Upper lobe of left lung (tissue), 6 donors: ENCODE measurements around the gene GPER1. TPM values are rescaled to one million over a fixed set of nuclear protein-coding genes. Genes with fewer than 3 reads are reported as not detected.

ENCODE experiments used
- ATAC-seq, 2 donors: fragments of 200-7000 bp; cut with Tn5 transposase; one replicate each; pipeline ENCODE4 v1.9.1; 2022; ENCODE audit warnings: mild to moderate bottlenecking in 2 of 2, moderate library complexity in 2 of 2; ENCODE audit not compliant: low FRiP score in 2 of 2
- DNase-seq, 2 donors: peaks; one replicate each; pipeline ENCODE4 v3.0.0-alpha.2; 2019 to 2020
- H3K27ac ChIP-seq, 4 donors: fragments of 200-600 bp; sonication (generic); one replicate each; pipeline ENCODE4 v1.5.1; 2016 to 2019
- H3K27me3 ChIP-seq, 4 donors: fragments of 200-600 bp; sonication (generic); one replicate each; pipeline ENCODE4 v1.5.1; 2017 to 2019
- H3K36me3 ChIP-seq, 4 donors: fragments of 200-600 bp; sonication (generic); one replicate each; pipeline ENCODE4 v1.5.1; 2016 to 2019
- H3K4me1 ChIP-seq, 4 donors: fragments of 200-600 bp; sonication (generic); one replicate each; pipeline ENCODE4 v1.5.1; 2018 to 2019
- H3K4me3 ChIP-seq, 4 donors: fragments of 200-600 bp; sonication (generic); one replicate each; pipeline ENCODE4 v1.5.1; 2017 to 2019; ENCODE audit warnings: mild to moderate bottlenecking in 2 of 4, moderate library complexity in 1 of 4
- H3K9me3 ChIP-seq, 4 donors: fragments of 200-600 bp; sonication (generic); one replicate each; pipeline ENCODE4 v1.5.1; 2018 to 2019
- CTCF ChIP-seq, 6 experiments: fragments of 450-650 bp in 4 of 6; fragments of 200-600 bp in 2 of 6; sonication (generic) in 2 of 6; IDR thresholded peaks; one replicate each; pipeline ENCODE4 v1.5.1; 2016 to 2019; ENCODE audit warnings: antibody characterized with exemption in 6 of 6
- EP300 ChIP-seq, 4 donors: sonication (generic); formaldehyde crosslinking; IDR thresholded peaks; one replicate each; pipeline ENCODE4 v1.5.1; 2017; ENCODE audit warnings: antibody characterized with exemption in 4 of 4, control low read depth in 2 of 4
- POLR2A ChIP-seq, 4 donors: fragments of 450-650 bp; IDR thresholded peaks; one replicate each; pipeline ENCODE4 v1.5.1; 2016 to 2017; ENCODE audit warnings: antibody characterized with exemption in 4 of 4, mild to moderate bottlenecking in 2 of 4
- POLR2AphosphoS5 ChIP-seq, 2 donors: sonication (generic); formaldehyde crosslinking; IDR thresholded peaks; one replicate each; pipeline ENCODE4 v1.5.1; 2017; ENCODE audit warnings: antibody characterized with exemption in 2 of 2
- WGBS, 2 donors: methylation state at CpG; one replicate each; pipeline ENCODE4 v1.1.5; 2017 to 2018; 5-methylcytosine and 5-hydroxymethylcytosine counted together
- total RNA-seq, 6 donors: library from RNA; depleted of rRNA in 4 of 6; stranded (reverse); fragments of >200 nt in 4 of 6; gene quantifications; one replicate each; pipeline versions ENCODE4 v1.1.0 to v1.2.1, GENCODE V29; 2016 to 2021
- donor health status: DM: no; HTN: no; CAD: no; lungs with moderate emphysema.
- donor health status: DM: no; HTN: yes; CAD: no; lungs with severe emphysema.

GPER1 gene
- total RNA-seq, 6 donors from 2014 or later, result 6.5 to 24.7 (median 8.5) TPM

- H3K4me3 ChIP-seq, result no peak overlapping the region
- TF ChIP-seq POLR2A (IDR thresholded peaks at IDR 0.05), result no peak
- no peak for TF ChIP-seq POLR2AphosphoS5 (IDR thresholded peaks at IDR 0.05)
- TF ChIP-seq CTCF (IDR thresholded peaks at IDR 0.05), result no peak
- ATAC-seq, result no peak
- peaks cover 0 to 5% (median 0%) of the 10 kb centered on the region in 4 donors for H3K36me3 ChIP-seq
- peak in 1 of 2 donors; percentile 61 for DNase-seq
- WGBS, 2 donors, result 97 to 98% methylated on average over 21 of the region's 21 CpGs
- H3K9me3 ChIP-seq, result no peaks in the 10 kb centered on the region
- no peak overlapping the region for H3K27ac ChIP-seq
- peaks cover 30 to 40% (median 33%) of the 10 kb centered on the region in 4 donors for H3K4me1 ChIP-seq
- H3K27me3 ChIP-seq, result no peaks in the 10 kb centered on the region
Measured at GRCh38 chr7:1063361-1063760, 24.6 kb upstream of the GPER1 start.

GRCh38 chr7:1064581-1064980 lies 23.3 kb upstream of the GPER1 start:
- no peak overlapping the region for H3K4me3 ChIP-seq
- no peaks in the 10 kb centered on the region for H3K27me3 ChIP-seq
- ATAC-seq (no peak), DNase-seq (peak in 1 of 2 donors; percentile 75)
- 88 to 90% methylated on average over 5 to 11 of the region's 13 CpGs for WGBS, 2 donors
- no peak overlapping the region for H3K27ac ChIP-seq
- H3K4me1 ChIP-seq, result peaks cover 30 to 35% (median 32%) of the 10 kb centered on the region in 4 donors
- no peak for TF ChIP-seq POLR2A (IDR thresholded peaks at IDR 0.05)
- H3K9me3 ChIP-seq, result no peaks in the 10 kb centered on the region
- no peaks in the 10 kb centered on the region for H3K36me3 ChIP-seq

GRCh38 chr7:1065263-1065584 lies 22.7 kb upstream of the GPER1 start:
- 72 to 80% methylated on average over 11 to 12 of the region's 12 CpGs for WGBS, 2 donors
- H3K9me3 ChIP-seq, result no peaks in the 10 kb centered on the region
- no peaks in the 10 kb centered on the region for H3K36me3 ChIP-seq
- no peaks in the 10 kb centered on the region for H3K27me3 ChIP-seq
- DNase-seq (no peak), ATAC-seq (no peak)
- H3K4me3 ChIP-seq, result peak overlapping the region in 2 of 4 donors; percentile 29 to 36
- H3K27ac ChIP-seq, result peak overlapping the region in 1 of 4 donors; percentile 17
- H3K4me1 ChIP-seq, result peaks cover 26 to 31% (median 27%) of the 10 kb centered on the region in 4 donors
- TF ChIP-seq POLR2A (IDR thresholded peaks at IDR 0.05), result no peak
- no peak for TF ChIP-seq EP300 (IDR thresholded peaks at IDR 0.05)
- no peak for TF ChIP-seq POLR2AphosphoS5 (IDR thresholded peaks at IDR 0.05)
- TF ChIP-seq CTCF (IDR thresholded peaks at IDR 0.05), result no peak

GRCh38 chr7:1065585-1066241 lies 22.2 kb upstream of the GPER1 start:
- H3K27me3 ChIP-seq, result no peaks in the 10 kb centered on the region
- ATAC-seq (peak; percentile 87 to 95), DNase-seq (peak; percentile 86 to 94)
- peak overlapping the region in 2 of 4 donors; percentile 29 to 36 for H3K4me3 ChIP-seq
- no peaks in the 10 kb centered on the region for H3K9me3 ChIP-seq
- peaks cover 21 to 26% (median 23%) of the 10 kb centered on the region in 4 donors for H3K4me1 ChIP-seq
- TF ChIP-seq POLR2AphosphoS5 (IDR thresholded peaks at IDR 0.05) (no peak), POLR2A (IDR thresholded peaks at IDR 0.05) (no peak), CTCF (IDR thresholded peaks at IDR 0.05) (peak; percentile 91 to 98 (median 96))
- WGBS, 2 donors, result 6 to 19% methylated on average over 19 to 25 of the region's 48 CpGs
- peak overlapping the region in 1 of 4 donors; percentile 17 for H3K27ac ChIP-seq
- no peaks in the 10 kb centered on the region for H3K36me3 ChIP-seq

- no peaks in the 10 kb centered on the region for H3K36me3 ChIP-seq
- H3K27me3 ChIP-seq, result no peaks in the 10 kb centered on the region
- no peak overlapping the region for H3K4me3 ChIP-seq
- 71 to 82% methylated on average over 4 to 21 of the region's 21 CpGs for WGBS, 2 donors
- DNase-seq (no peak), ATAC-seq (no peak)
- H3K27ac ChIP-seq, result no peak overlapping the region
- peaks cover 16 to 21% (median 18%) of the 10 kb centered on the region in 4 donors for H3K4me1 ChIP-seq
- no peaks in the 10 kb centered on the region for H3K9me3 ChIP-seq
- TF ChIP-seq POLR2AphosphoS5 (IDR thresholded peaks at IDR 0.05) (no peak), POLR2A (IDR thresholded peaks at IDR 0.05) (no peak), CTCF (IDR thresholded peaks at IDR 0.05) (no peak)
Measured at GRCh38 chr7:1066242-1066588, 21.7 kb upstream of the GPER1 start.
